NOMO-1 (cell line): ENCODE measurements around the gene OGDHL.
"Not testable (repeated sequence)": the region's sequence is repeated elsewhere in the genome, so short reads cannot be mapped to it uniquely, and the experiment has no call there.

Experiments used
- DNase-seq, 2 experiments: peaks; one replicate each; lab custom pipeline; 2025; ENCODE audit not compliant: unreplicated experiment in 2 of 2; lab: John Stamatoyannopoulos, UW

The OGDHL gene

DNA sequence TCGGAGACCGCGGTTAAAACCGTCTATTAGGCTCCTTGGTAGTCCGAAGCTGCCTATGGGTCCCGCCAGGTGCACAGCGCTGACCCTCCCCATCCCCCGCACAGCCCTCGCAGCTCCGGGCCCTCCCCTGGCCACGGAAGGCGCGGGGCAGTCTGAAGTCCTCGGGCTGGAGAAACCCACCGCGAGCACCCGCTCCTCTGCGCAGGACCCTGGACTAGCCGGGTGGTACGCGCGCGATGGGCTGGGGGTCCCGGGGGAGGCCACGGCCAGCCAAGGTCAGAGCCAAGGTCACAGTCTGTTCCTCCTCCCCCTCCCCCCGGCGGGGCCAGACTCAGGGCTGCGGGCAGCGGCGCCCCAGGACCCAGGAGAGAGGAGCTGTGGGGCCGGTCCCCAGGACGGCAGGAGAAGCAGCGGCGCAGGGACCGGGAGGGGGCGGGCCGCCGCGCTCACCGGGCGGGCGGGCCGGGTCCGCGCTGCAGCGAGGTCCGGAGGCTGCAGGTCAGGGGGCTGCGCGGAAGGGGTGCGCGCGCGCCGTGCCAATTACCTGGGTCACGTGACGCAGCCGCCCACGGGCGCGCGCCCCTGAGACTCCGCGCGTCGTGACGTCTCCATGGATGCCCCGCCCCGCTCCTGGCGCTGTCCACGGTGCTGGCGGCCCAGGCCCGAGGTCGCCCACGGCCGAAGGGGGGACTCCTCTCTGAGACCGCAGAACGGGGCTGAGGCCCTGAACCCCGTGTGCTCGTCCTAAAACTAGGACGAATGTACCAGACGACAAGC is at the start of gene OGDHL:
TSS of gene OGDHL (minus strand) at position 535 of the 777 bp plus-strand sequence. CDS start 3,731 bp downstream, outside the sequence.
- DNase-seq = peak; percentile 50 to 64

DNA sequence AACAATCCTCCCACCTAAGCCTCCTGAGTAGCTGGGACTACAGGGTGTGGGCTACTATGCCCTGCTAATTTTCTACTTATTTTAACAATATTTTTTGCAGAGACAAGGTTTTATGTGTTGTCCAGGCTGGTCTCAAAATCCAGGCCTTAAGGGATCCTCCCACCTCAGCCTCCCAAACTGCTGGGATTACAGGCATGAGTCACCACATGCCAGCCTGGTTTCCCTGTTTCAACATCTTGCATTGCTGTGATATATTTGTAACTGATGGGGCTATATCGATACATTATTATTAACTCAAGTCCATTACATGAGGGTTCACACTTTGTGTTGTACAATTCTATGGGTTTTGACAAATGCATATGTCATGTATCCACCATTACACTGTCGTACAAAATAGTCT is 41.9 kb upstream of the OGDHL start:
- DNase-seq = no peak

DNA sequence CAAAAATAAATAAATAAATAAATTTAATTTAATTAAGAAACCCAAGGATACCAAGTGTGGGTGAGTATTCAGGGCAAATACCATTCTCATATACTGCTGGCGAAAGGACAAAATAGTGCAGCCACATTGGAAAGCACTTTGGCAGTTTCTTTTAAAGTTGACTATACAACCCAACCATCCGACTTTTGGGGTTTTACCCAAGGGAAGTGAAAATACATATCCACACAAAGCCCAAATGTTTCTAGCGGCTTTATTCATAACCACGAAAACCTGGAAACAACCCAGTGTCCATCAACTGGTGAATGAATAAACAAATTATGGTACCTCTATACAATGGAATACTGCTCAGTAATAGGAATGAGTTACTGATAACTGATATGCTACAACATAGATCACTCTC is 36.2 kb upstream of the OGDHL start:
- no peak for DNase-seq

DNA sequence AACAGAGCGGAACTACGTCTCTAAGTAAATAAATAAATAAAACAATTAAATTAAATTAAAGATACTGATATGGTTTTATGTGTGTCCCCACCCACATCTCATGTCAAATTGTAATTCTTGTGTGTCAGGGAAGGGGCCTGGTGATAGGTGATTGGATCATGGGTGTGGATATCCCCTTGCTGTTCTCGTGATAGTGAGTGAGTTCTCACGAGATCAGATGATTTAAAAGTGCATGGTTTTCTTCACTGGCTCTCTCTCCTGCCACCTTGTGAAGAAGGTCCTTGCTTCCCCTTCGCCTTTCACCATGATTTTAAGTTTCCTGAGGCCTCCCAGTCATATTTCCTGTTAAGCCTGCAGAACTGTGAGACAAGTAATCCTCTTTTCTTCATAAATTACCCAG is 29.0 kb upstream of the OGDHL start:
- no peak for DNase-seq

DNA sequence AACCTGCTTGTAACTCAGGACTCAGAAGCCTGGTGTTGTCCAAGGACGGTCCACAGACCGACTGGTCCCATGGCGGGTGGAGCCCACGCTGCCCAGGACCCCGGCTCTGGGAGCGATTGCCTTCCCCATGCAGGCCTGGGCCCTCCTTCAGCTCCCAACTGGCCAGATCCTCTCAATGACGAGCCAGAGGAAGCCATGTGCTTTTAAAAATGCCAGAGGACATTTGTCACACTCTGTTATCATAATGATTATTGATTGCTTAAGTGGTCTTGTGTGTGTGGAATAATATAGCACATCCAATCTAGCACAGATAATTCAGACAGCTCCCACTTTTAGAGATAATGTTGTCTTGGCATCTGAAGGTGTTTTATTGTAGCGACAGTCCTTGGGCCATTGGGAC is 22.6 kb upstream of the OGDHL start:
- DNase-seq = no peak

DNA sequence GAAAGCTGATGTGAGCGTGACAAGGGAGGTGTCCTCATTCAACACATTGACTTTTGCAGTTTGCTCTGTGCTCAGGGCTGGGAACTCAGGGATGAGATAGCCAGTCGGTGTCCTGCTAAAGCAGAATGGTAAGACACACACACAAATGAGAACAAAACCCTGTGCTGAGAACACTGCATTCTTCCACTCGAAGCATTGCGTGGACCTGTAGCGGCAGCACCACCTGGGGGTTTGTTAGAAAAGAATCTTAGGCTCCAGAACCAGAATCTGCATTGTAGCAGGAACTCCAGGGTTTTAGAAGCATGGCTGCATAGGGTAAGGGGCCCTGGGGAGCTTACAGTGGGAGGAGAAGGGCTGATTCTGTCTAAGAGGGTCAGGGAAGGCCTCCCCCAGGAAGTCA is 21.5 kb upstream of the OGDHL start:
- DNase-seq = no peak

DNA sequence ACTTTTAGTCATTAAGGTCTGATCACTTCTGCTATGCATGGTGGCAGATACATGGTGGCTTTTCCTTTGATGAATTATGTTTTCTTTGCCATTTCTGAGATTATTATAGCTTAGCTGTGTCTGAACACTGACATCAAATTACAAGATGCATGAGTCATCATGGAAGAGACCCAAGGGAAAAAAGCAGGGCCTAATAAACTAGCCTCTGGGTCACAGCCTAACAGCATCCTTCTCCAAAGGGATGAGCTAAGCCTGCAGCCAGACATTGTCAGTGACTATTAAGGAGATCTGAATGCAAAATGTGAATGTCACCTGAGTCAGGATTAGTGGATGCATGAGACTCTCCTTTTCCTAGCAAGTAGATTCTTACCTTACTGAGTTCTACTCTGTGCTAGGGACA is 19.1 kb upstream of the OGDHL start:
- DNase-seq = no peak

DNA sequence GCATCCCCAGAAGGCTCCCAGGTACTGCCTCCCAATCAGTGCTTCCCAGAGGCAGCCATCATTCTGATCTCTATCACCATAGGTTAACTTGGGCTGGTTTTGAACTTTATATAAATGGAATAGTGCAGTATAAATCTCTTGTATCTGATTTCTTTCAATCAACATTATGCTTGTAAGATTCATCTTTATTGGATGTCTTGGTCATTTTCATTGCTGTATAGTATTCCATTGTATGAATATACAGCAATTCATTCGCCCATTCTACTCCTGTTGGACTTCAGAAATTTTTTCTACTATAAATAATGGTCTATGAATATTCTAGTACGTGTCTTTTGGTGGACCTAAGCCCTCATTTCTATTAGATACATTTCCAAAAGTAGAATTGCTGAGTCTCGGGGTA is 16.1 kb upstream of the OGDHL start:
- DNase-seq = no peak

DNA sequence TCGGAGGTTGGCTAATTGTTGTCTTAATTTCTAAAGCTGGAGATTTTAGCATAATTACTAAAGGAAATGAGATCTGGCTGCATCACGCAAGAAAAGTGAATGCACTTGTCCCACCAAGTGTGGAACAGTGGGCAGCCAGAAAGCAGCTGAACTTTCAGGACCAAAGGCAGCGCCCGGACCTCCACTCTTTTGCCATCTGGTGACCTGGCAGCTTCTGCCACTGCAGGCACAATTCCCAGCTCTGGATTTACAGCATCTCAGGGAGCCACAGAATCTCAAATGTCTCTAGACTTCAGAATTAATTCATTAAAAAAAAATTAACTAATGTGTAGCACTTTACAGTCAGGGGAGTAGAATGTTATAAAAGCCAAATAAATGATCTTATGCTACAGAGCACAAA is 14.7 kb upstream of the OGDHL start:
- DNase-seq = no peak

DNA sequence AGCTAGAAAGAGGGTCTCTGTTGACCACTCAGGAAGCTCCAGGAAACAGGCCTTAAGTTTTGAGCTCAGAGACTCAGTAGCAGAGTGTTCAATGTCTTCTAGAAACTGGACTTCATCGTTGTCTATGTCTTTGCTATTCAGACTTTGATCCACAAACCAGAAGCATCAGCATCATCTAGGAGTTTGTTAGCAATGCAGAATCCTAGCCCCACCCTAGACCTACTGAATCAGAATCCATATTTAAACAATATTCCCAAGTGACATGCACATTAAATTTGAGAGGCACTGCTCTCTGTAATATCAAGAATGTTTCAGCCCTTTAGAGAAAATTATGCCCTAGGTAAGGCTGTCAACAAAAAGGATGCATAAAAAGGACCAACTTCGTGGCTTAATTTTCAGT is 12.9 kb upstream of the OGDHL start:
- no peak for DNase-seq

DNA sequence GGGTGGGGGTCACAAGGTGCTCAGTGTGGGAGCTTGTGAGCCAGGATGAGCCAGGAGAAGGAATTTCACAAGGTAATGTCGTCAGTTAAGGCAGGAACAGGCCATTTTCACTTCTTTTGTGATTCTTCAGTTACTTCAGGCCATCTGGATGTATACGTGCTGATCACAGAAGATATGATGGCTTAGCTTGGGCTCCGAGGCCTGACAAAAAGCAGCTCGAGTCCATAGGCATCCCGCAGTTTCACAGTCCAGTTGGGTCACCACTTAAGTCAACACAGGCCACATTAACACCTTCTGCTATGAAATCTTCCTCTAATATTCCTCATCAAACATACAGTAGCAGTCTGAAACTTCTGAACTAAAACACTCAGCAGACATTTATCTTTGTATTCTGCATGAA is 10.8 kb upstream of the OGDHL start:
- DNase-seq = not testable (repeated sequence)

DNA sequence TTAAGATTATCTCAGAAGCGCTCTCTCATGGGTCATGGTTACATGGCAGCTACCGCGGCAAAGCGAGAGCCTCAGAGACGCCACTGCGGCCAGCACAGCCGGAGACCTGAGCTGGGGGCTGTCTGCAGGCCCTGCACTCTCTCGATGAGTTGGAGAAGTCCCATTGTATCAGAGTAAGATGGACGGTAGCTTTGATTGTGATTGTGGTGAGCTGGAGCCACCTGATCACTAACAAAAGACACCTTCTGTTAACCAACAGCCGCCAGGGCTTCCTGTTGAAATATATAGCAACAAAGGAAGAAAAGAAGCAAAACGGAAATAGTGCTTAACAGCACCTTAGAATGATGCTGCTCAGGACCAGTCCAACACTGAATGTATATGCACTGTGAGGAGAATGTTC is 8.9 kb upstream of the OGDHL start:
- not testable (repeated sequence) for DNase-seq

DNA sequence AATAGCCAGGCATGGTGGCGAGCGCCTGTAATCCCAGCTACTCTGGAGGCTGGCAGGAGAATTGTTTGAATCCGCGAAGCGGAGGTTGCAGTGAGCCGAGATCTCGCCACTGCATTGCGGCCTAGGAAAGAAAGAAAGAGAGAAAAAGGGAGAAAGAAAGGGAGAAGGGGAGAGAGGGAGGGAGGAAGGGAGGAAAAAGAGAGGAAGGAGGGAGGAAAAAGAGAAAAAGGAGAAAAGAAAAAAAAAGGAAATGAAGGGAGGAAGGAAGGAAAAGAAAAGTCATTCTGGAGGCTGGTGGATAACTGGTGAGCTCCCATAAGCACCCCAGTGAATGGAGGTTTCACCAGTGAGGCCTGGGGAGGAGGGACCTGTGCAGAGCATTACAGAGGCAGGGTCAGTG is 7.6 kb upstream of the OGDHL start:
- DNase-seq = no peak

DNA sequence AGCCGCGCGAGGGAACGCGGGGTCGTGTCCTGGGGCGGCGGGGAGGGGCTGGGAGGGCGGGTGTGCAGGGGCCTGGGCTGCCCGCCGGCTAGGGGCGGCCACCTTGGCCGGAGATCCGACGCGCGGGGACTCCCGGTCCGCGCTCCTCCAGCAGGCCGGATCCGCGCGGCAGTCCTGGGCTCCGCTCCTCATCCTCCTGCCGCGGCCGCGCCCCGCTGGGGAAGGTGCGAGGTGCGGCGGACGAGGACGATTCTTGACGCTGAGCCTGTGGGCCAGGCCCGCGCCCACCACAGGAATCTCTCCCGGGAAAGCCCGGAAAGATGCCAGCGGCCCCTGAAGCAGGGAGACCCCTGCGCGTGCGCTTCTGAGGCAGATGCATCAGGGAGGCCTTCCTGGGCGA is 6.6 kb upstream of the OGDHL start:
- no peak for DNase-seq

DNA sequence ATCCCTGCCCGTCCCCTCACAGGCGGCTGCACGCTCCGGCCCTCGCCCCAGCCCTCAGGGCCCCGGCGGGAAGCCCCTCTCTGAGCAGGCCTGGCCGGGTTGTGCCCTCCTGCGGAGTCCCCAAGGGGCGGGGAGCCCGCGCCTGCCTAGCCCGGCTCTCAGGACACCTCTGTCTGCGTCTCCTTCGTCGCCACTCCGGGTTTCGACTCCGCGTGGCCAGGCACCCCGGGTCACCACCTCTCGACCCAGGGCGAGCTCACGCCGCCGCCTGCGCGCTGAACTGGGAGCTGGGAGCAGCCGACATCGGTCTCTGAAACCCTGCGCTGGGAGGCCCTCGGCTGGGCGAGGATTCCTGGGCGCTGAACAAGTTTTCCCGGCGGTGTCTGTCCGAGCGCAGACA is 6.2 kb upstream of the OGDHL start:
- no peak for DNase-seq

DNA sequence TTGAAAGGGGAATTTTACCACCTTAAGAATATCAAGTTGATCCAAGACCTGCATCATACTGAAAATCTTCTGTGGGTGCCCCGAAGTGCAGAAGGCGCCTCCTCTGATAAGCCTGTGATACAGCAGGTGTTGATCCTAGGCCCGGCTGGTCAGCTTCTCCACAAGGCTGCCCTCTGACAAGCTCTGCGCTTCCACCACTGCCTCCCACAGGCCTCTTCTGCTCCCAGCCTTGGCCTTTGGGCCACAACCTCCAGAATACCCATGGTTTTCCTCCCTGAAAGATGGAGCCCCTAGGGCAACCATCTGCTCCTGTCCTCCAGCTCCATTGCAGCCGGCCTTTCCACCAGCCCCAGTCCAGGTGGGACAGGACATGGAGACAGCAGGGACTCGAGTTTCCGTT is 5.6 kb upstream of the OGDHL start:
- DNase-seq = no peak

DNA sequence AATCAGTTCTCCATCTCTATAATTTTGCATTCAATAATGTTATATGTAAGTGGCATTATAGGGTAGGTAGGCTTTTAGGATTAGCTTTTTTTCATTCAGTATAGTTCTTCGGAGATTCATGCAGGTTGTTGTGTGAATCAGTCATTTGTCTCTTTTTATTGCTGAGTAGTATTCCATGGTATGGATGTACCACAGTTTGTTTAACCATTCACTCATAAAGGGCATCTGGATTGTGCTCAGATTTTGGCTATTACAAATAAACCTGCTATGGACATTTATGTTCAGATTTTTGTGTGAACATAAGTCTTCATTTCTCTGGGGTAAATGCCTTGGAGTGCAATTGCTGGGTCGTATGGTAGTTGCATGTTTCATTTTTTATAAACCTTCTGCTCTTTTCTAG is 4.4 kb upstream of the OGDHL start:
- no peak for DNase-seq

DNA sequence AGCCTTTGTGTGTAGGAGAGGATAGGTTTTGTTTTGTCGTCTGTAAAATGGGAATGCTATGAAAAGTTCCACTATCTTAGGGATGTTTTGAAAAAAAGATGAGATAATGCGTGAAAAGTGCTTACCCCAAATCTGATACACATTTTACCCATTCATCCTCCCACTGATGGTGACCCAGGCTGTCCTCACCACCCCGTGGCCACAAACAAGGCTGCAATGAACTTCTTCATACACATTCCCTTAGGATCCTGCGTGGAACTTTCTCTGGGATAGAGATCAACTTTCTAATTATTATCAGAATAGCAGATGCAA is 399 bp upstream of the OGDHL start:
- DNase-seq = no peak

DNA sequence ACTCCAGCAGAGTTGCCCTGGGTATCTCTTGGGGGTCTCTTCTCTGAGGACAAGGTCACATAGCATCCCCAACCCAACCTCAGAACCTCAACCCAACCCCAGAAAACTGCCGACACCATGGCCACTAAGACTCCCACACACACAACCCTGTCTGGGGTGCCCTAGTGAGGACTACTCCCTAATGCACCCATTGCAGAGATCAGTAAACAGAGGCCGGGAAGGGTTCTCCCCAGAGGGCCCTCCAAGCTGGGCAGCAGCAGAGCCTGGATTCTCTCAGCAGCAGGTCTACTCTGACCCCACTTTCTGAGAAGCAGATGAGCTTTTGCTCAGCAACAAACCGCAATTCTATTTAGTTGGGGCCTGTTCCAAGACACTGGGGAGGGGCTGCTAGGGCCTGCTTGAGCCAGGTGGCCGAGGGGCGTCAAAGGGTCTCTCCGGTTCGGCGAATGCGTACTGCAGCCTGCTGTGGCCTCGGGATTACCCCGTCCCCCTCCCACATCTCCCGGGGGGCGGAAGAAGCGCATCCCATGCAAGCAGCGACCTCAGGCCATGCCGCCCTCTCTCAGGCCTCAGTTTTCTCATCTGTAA is 828 bp downstream of the OGDHL start:
- no peak for DNase-seq

DNA sequence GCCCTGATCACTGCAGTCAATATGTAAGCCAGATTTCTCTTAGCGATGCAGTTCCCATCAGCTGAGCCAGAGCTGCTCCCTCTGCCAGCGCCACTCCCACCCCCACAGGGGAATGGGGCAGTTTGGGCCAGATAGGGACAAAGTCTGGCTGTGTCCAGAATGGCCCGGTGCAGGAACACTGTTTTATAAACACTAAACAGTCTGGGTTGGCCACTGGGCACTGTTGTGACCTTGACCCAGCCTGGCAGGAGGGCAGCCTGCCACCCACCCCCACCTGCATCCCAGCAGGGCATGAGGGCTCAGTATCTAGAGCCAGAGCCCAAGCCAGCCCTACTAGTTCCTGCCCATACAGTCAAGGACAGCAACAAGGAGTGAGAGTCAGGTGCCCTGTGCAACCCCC is 1.3 kb downstream of the OGDHL start:
- no peak for DNase-seq

DNA sequence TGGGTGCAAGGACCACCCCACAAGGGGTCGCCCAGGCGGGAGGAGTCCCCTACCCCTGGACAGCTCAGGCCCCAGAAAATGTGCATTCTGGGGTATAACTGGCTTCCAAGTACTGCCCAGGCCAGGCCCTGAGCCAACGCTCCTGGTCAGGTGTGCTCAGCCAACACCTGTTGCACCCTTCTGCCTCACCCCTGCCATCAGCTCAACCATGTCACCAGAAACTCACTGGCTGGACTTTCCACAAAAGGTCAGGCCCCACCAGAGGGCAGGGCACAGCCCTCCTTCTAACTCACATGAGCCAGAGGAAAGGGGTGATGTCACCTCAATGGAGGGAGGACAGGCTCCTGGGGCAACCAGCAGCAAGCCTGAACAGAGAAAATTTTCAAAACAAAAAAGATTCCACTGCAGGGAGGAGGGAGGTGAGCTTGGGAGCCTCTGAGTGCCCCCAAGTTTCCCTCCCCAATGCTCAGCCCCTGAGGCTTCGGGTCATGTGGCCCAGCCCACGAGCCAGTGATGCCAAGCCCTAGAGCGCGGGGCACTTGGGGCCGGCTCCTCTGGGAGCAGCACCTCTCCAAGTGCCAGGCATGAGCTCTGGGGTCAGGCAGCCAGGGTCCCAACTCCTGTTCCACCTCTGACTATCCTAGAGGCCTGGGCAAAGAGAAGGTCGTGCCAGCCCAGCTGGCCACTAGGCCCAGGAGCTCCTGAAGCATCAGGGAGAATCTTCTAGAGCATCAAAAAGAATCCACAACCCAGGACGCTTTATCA is 2.2 kb downstream of the OGDHL start:
- DNase-seq = no peak

DNA sequence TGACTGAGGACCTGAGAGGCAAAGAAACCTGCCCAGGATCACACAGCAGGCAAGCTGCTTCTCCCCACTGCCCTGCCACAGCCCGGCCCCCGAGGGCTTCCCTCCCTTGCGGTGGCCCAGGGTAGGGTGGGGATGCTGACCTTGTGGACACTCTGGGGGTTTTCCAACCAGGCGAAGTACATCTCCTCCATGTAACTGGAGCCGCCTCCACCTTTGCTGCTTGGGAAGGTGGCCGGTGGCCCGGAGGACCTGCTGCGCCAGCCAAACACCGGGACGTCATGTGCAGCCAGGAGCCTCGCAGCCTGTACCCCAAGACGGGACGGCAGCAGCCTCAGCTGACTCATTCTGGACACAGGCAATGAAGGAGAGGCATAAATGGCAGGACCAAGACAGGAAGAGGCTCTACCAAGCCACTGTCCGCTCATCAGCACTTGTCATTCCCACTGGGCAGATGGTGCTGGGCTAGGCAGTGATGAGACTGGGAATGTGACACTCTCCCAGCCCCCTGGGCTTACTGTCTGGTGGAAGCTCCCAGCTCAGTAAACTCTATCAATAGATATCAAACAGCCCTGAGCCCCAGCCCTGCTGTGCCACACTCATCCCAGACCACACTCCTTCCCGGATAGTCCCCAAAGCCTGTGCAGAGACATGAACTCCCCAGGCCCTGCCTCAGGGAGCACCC is 3.7 kb downstream of the OGDHL start:
- DNase-seq = no peak
